UCSD-AML1 (cell line): ENCODE measurements around the gene FHOD1.

Experiments
- DNase-seq: peaks from one replicate; lab custom pipeline; 2025; ENCODE audit not compliant: unreplicated experiment; lab: John Stamatoyannopoulos, UW

FHOD1 gene

GRCh38 chr16:67252609-67253497 lies 5.6 kb upstream of the FHOD1 start:
- no peak for DNase-seq

GRCh38 chr16:67250045-67250327 lies 2.7 kb upstream of the FHOD1 start:
- DNase-seq: no peak

- DNase-seq: no peak
Observed at GRCh38 chr16:67249178-67250044, 2.1 kb upstream of the FHOD1 start.

GRCh38 chr16:67248401-67249177 lies 1.3 kb upstream of the FHOD1 start, which contains the start of gene SLC9A5:
TSS of gene SLC9A5 (plus strand) at chr16:67248979. CDS start at chr16:67249015, 36 bp downstream.
- DNase-seq: no peak

- DNase-seq: no peak
Observed at GRCh38 chr16:67248073-67248400, 756 bp upstream of the FHOD1 start.

GRCh38 chr16:67246756-67247191 lies 507 bp downstream of the FHOD1 start:
- no peak for DNase-seq

- peak; percentile 87 for DNase-seq
Observed at GRCh38 chr16:67246081-67246755, 1.1 kb downstream of the FHOD1 start.

- no peak for DNase-seq
Observed at GRCh38 chr16:67245674-67246080, 1.6 kb downstream of the FHOD1 start.

- DNase-seq: no peak
Observed at GRCh38 chr16:67245186-67245585, 2.1 kb downstream of the FHOD1 start.

GRCh38 chr16:67244387-67245185 lies 2.7 kb downstream of the FHOD1 start:
- DNase-seq: peak; percentile 81

- no peak for DNase-seq
Observed at GRCh38 chr16:67243481-67243880, 3.8 kb downstream of the FHOD1 start.

GRCh38 chr16:67242138-67242730 lies 5.0 kb downstream of the FHOD1 start:
- DNase-seq: no peak

GRCh38 chr16:67241008-67241900 lies 6.0 kb downstream of the FHOD1 start:
- peak; percentile 30 for DNase-seq

GRCh38 chr16:67240506-67240905 lies 6.8 kb downstream of the FHOD1 start:
- DNase-seq: no peak

GRCh38 chr16:67238806-67239470 lies 8.3 kb downstream of the FHOD1 start:
- DNase-seq: no peak

- no peak for DNase-seq
Observed at GRCh38 chr16:67238278-67238575, 9.1 kb downstream of the FHOD1 start.

- DNase-seq: no peak
Observed at GRCh38 chr16:67237396-67238277, 9.6 kb downstream of the FHOD1 start.
